Upper lobe of left lung (tissue), 6 donors: ENCODE measurements around the gene PKP1. TPM values are rescaled to one million over a fixed set of nuclear protein-coding genes. Genes with fewer than 3 reads are reported as not detected.

Experiments used
- ATAC-seq, 2 donors: fragments of 200-7000 bp; cut with Tn5 transposase; one replicate each; pipeline ENCODE4 v1.9.1; 2022; ENCODE audit warnings: mild to moderate bottlenecking in 2 of 2, moderate library complexity in 2 of 2; ENCODE audit not compliant: low FRiP score in 2 of 2
- DNase-seq, 2 donors: peaks; one replicate each; pipeline ENCODE4 v3.0.0-alpha.2; 2019 to 2020
- H3K27ac ChIP-seq, 4 donors: fragments of 200-600 bp; sonication (generic); one replicate each; pipeline ENCODE4 v1.5.1; 2016 to 2019
- H3K27me3 ChIP-seq, 4 donors: fragments of 200-600 bp; sonication (generic); one replicate each; pipeline ENCODE4 v1.5.1; 2017 to 2019
- H3K36me3 ChIP-seq, 4 donors: fragments of 200-600 bp; sonication (generic); one replicate each; pipeline ENCODE4 v1.5.1; 2016 to 2019
- H3K4me1 ChIP-seq, 4 donors: fragments of 200-600 bp; sonication (generic); one replicate each; pipeline ENCODE4 v1.5.1; 2018 to 2019
- H3K4me3 ChIP-seq, 4 donors: fragments of 200-600 bp; sonication (generic); one replicate each; pipeline ENCODE4 v1.5.1; 2017 to 2019; ENCODE audit warnings: mild to moderate bottlenecking in 2 of 4, moderate library complexity in 1 of 4
- H3K9me3 ChIP-seq, 4 donors: fragments of 200-600 bp; sonication (generic); one replicate each; pipeline ENCODE4 v1.5.1; 2018 to 2019
- CTCF ChIP-seq, 6 experiments: fragments of 450-650 bp in 4 of 6; fragments of 200-600 bp in 2 of 6; sonication (generic) in 2 of 6; IDR thresholded peaks; one replicate each; pipeline ENCODE4 v1.5.1; 2016 to 2019; ENCODE audit warnings: antibody characterized with exemption in 6 of 6
- EP300 ChIP-seq, 4 donors: sonication (generic); formaldehyde crosslinking; IDR thresholded peaks; one replicate each; pipeline ENCODE4 v1.5.1; 2017; ENCODE audit warnings: antibody characterized with exemption in 4 of 4, control low read depth in 2 of 4
- POLR2A ChIP-seq, 4 donors: fragments of 450-650 bp; IDR thresholded peaks; one replicate each; pipeline ENCODE4 v1.5.1; 2016 to 2017; ENCODE audit warnings: antibody characterized with exemption in 4 of 4, mild to moderate bottlenecking in 2 of 4
- POLR2AphosphoS5 ChIP-seq, 2 donors: sonication (generic); formaldehyde crosslinking; IDR thresholded peaks; one replicate each; pipeline ENCODE4 v1.5.1; 2017; ENCODE audit warnings: antibody characterized with exemption in 2 of 2
- WGBS, 2 donors: methylation state at CpG; one replicate each; pipeline ENCODE4 v1.1.5; 2017 to 2018; 5-methylcytosine and 5-hydroxymethylcytosine counted together
- total RNA-seq, 6 donors: library from RNA; depleted of rRNA in 4 of 6; stranded (reverse); fragments of >200 nt in 4 of 6; gene quantifications; one replicate each; pipeline versions ENCODE4 v1.1.0 to v1.2.1, GENCODE V29; 2016 to 2021
- donor health status: DM: no; HTN: no; CAD: no; lungs with moderate emphysema.
- donor health status: DM: no; HTN: yes; CAD: no; lungs with severe emphysema.

The PKP1 gene
- total RNA-seq, 6 donors from 2014 or later = 0.86 to 4.9 (median 2.5) TPM

GRCh38 chr1:201299968-201300367, 16.7 kb downstream of the PKP1 start:
- TF ChIP-seq POLR2A (IDR thresholded peaks at IDR 0.05) = no peak
- peak in 1 of 4 donors; percentile 18 for TF ChIP-seq EP300 (IDR thresholded peaks at IDR 0.05)
- Histone ChIP-seq H3K27me3 (no peaks in the 10 kb centered on the region), H3K4me3 (no peak overlapping the region), H3K27ac (peak overlapping the region in 1 of 4 donors; percentile 38), H3K9me3 (no peaks in the 10 kb centered on the region), H3K4me1 (peaks cover 0 to 18% (median 7%) of the 10 kb centered on the region in 4 donors), H3K36me3 (no peaks in the 10 kb centered on the region)
- ATAC-seq (peak; percentile 26 to 51), DNase-seq (peak; percentile 68 to 75)
- WGBS, 2 donors = 77 to 80% methylated on average over 1 to 4 of the region's 6 CpGs

GRCh38 chr1:201300641-201301040, 17.3 kb downstream of the PKP1 start:
- TF ChIP-seq POLR2A (IDR thresholded peaks at IDR 0.05) (no peak), EP300 (IDR thresholded peaks at IDR 0.05) (no peak), POLR2AphosphoS5 (IDR thresholded peaks at IDR 0.05) (no peak), CTCF (IDR thresholded peaks at IDR 0.05) (no peak)
- WGBS, 2 donors = 56 to 93% methylated on average over 4 of the region's 4 CpGs
- Histone ChIP-seq H3K4me1 (peaks cover 0 to 20% (median 7%) of the 10 kb centered on the region in 4 donors), H3K9me3 (no peaks in the 10 kb centered on the region), H3K27ac (peak overlapping the region in 1 of 4 donors; percentile 38), H3K27me3 (no peaks in the 10 kb centered on the region), H3K36me3 (no peaks in the 10 kb centered on the region), H3K4me3 (no peak overlapping the region)
- DNase-seq = no peak
- ATAC-seq = peak in 1 of 2 donors; percentile 9

GRCh38 chr1:201302163-201303152, 19.2 kb downstream of the PKP1 start:
- DNase-seq (no peak), ATAC-seq (peak in 1 of 2 donors; percentile 25)
- Histone ChIP-seq H3K4me1 (peaks cover 7 to 28% (median 13%) of the 10 kb centered on the region in 4 donors), H3K9me3 (no peaks in the 10 kb centered on the region), H3K27ac (no peak overlapping the region), H3K27me3 (no peaks in the 10 kb centered on the region), H3K4me3 (no peak overlapping the region), H3K36me3 (no peaks in the 10 kb centered on the region)
- 83 to 84% methylated on average over 20 of the region's 20 CpGs for WGBS, 2 donors
- TF ChIP-seq POLR2A (IDR thresholded peaks at IDR 0.05) (no peak), EP300 (IDR thresholded peaks at IDR 0.05) (no peak), POLR2AphosphoS5 (IDR thresholded peaks at IDR 0.05) (no peak), CTCF (IDR thresholded peaks at IDR 0.05) (no peak)

GRCh38 chr1:201304126-201304525, 20.8 kb downstream of the PKP1 start:
- 77% methylated on average over 3 of the region's 3 CpGs for WGBS, 2 donors
- DNase-seq = no peak
- peaks cover 24 to 45% (median 29%) of the 10 kb centered on the region in 4 donors for H3K4me1 ChIP-seq

More at GRCh38 chr1:201304126-201304525, 20.8 kb downstream of the PKP1 start:
- no peak overlapping the region for H3K4me3 ChIP-seq
- ATAC-seq = no peak
- no peak overlapping the region for H3K27ac ChIP-seq
- H3K36me3 ChIP-seq = no peaks in the 10 kb centered on the region
- TF ChIP-seq CTCF (IDR thresholded peaks at IDR 0.05) (no peak), EP300 (IDR thresholded peaks at IDR 0.05) (no peak), POLR2AphosphoS5 (IDR thresholded peaks at IDR 0.05) (no peak), POLR2A (IDR thresholded peaks at IDR 0.05) (no peak)
- no peaks in the 10 kb centered on the region for H3K9me3 ChIP-seq
- H3K27me3 ChIP-seq = no peaks in the 10 kb centered on the region
